WTC11 (cell line): ENCODE results near the gene NDUFA13. TPM values are rescaled to one million over a fixed set of nuclear protein-coding genes. Genes with fewer than 3 reads are reported as not detected.

Source experiments
- ATAC-seq: fragments of 200-7000 bp; cut with Tn5 transposase; 2 replicates; pipeline ENCODE4 v1.10.0; 2021; ENCODE audit warnings: mild to moderate bottlenecking, moderate library complexity
- CTCF ChIA-PET: fragments of 300-600 bp; sonication (Branson Sonifier 250); formaldehyde crosslinking; loops from one replicate; lab custom pipeline; 2021; ENCODE audit warnings: antibody characterized with exemption; lab: Charles Lee
- POLR2A ChIA-PET: fragments of 350-600 bp; sonication (Branson Sonifier 250); formaldehyde crosslinking; loops from one replicate; lab custom pipeline; 2021; ENCODE audit warnings: antibody characterized with exemption; lab: Charles Lee
- DNase-seq: peaks from one replicate; pipeline ENCODE4 v3.0.0; 2021; ENCODE audit warnings: low spot score
- H3K27ac Mint-ChIP-seq: 2 replicates; pipeline ENCODE4 v1.8.0; 2021; ENCODE audit warnings: mixed read lengths
- H3K27me3 Mint-ChIP-seq: 2 replicates; pipeline ENCODE4 v1.8.0; 2021; ENCODE audit warnings: low read depth, mild to moderate bottlenecking, moderate library complexity, mixed read lengths
- H3K36me3 Mint-ChIP-seq: 2 replicates; pipeline ENCODE4 v1.8.0; 2021; ENCODE audit warnings: mixed read lengths
- H3K4me1 Mint-ChIP-seq: 2 replicates; pipeline ENCODE4 v1.8.0; 2022; ENCODE audit warnings: mixed read lengths
- H3K4me3 Mint-ChIP-seq: 2 replicates; pipeline ENCODE4 v1.8.0; 2021; ENCODE audit warnings: mild to moderate bottlenecking, moderate library complexity, mixed read lengths
- H3K9me3 Mint-ChIP-seq: 2 replicates; pipeline ENCODE4 v1.8.0; 2021; ENCODE audit warnings: mixed read lengths
- CBFB ChIP-seq: sonication (generic); formaldehyde crosslinking; IDR thresholded peaks from 2 replicates; pipeline ENCODE4 v1.8.1; 2022; ENCODE audit warnings: mild to moderate bottlenecking, low read depth, missing genetic modification reagents
- CREM ChIP-seq: sonication (generic); formaldehyde crosslinking; IDR thresholded peaks from 2 replicates; pipeline ENCODE4 v1.8.1; 2022; ENCODE audit warnings: mild to moderate bottlenecking, missing genetic modification reagents, moderate library complexity
- EMX1 ChIP-seq: fragments of 250-450 bp; sonication (Bioruptor Pico); IDR thresholded peaks from 2 replicates; pipeline ENCODE4 v1.8.0; 2021; ENCODE audit warnings: mild to moderate bottlenecking
- HMGXB4 ChIP-seq: sonication (generic); formaldehyde crosslinking; IDR thresholded peaks from 2 replicates; pipeline ENCODE4 v1.8.1; 2023; ENCODE audit warnings: mild to moderate bottlenecking, moderate library complexity, missing genetic modification reagents
- JUN ChIP-seq: sonication (generic); formaldehyde crosslinking; IDR thresholded peaks from 2 replicates; pipeline ENCODE4 v1.8.0; 2023; ENCODE audit warnings: mild to moderate bottlenecking, missing genetic modification reagents
- KAT7 ChIP-seq: sonication (generic); formaldehyde crosslinking; IDR thresholded peaks from 2 replicates; pipeline ENCODE4 v1.8.1; 2023; ENCODE audit warnings: missing genetic modification reagents, mild to moderate bottlenecking, borderline replicate concordance
- NFE2L1 ChIP-seq: sonication (generic); formaldehyde crosslinking; IDR thresholded peaks from 2 replicates; pipeline ENCODE4 v1.8.1; 2023; ENCODE audit warnings: missing genetic modification reagents
- NR2C2 ChIP-seq: sonication (generic); formaldehyde crosslinking; IDR thresholded peaks from 2 replicates; pipeline ENCODE4 v1.8.0; 2022; ENCODE audit warnings: mild to moderate bottlenecking, missing genetic modification reagents
- PRRX2 ChIP-seq: fragments of 250-450 bp; sonication (Bioruptor Pico); IDR thresholded peaks from 2 replicates; pipeline ENCODE4 v1.8.0; 2021; ENCODE audit warnings: mild to moderate bottlenecking
- RORB ChIP-seq: fragments of 250-450 bp; sonication (Bioruptor Pico); IDR thresholded peaks from 2 replicates; pipeline ENCODE4 v1.9.0; 2021; ENCODE audit warnings: mild to moderate bottlenecking
- STAT6 ChIP-seq: sonication (generic); formaldehyde crosslinking; conservative IDR thresholded peaks from 2 replicates; pipeline ENCODE4 v1.8.1; 2023; ENCODE audit warnings: mild to moderate bottlenecking, low read depth, missing genetic modification reagents, moderate library complexity
- USF1 ChIP-seq: sonication (generic); formaldehyde crosslinking; IDR thresholded peaks from 2 replicates; pipeline ENCODE4 v1.8.0; 2022; ENCODE audit warnings: mild to moderate bottlenecking, missing genetic modification reagents
- ZMAT4 ChIP-seq: fragments of 250-450 bp; sonication (Bioruptor Pico); IDR thresholded peaks from 2 replicates; pipeline ENCODE4 v1.9.0; 2021; ENCODE audit warnings: mild to moderate bottlenecking
- ZNF138 ChIP-seq: sonication (generic); formaldehyde crosslinking; conservative IDR thresholded peaks from 2 replicates; pipeline ENCODE4 v1.8.1; 2022; ENCODE audit warnings: mild to moderate bottlenecking, moderate library complexity, missing genetic modification reagents
- ZNF219 ChIP-seq: sonication (generic); formaldehyde crosslinking; IDR thresholded peaks from 2 replicates; pipeline ENCODE4 v1.8.0; 2023; ENCODE audit warnings: missing genetic modification reagents, mild to moderate bottlenecking, borderline replicate concordance
- ZNF232 ChIP-seq: sonication (generic); formaldehyde crosslinking; IDR thresholded peaks from 2 replicates; pipeline ENCODE4 v1.8.0; 2022; ENCODE audit warnings: mild to moderate bottlenecking, missing genetic modification reagents
- ZNF423 ChIP-seq: fragments of 250-450 bp; sonication (Bioruptor Pico); IDR thresholded peaks from 2 replicates; pipeline ENCODE4 v2.1.2; 2022; ENCODE audit warnings: mild to moderate bottlenecking, moderate library complexity
- ZNF425 ChIP-seq: fragments of 250-450 bp; sonication (Bioruptor Pico); conservative IDR thresholded peaks from 2 replicates; pipeline ENCODE4 v1.9.0; 2021; ENCODE audit warnings: mild to moderate bottlenecking
- ZNF671 ChIP-seq: fragments of 250-450 bp; sonication (Bioruptor Pico); IDR thresholded peaks from 2 replicates; pipeline ENCODE4 v1.8.0; 2021; ENCODE audit warnings: mild to moderate bottlenecking
- total RNA-seq: library from RNA; stranded (reverse); gene quantifications from 3 replicates; pipeline ENCODE4 v1.2.3, GENCODE V29; 2021

NDUFA13 gene
- total RNA-seq, 1 experiment from 2014 or later, result 519 TPM

GRCh38 chr19:19506592-19506991 lies 9.4 kb upstream of the NDUFA13 start (continued):
- no peak for TF ChIP-seq ZNF425 (CRISPR knock-in tag)
- TF ChIP-seq, all 79 proteins: peak for 0

GRCh38 chr19:19507354-19507753 lies 8.7 kb upstream of the NDUFA13 start:
- Mint-ChIP-seq H3K27me3 (no peaks in the 10 kb centered on the region), H3K4me3 (no peak overlapping the region), H3K9me3 (no peaks in the 10 kb centered on the region), H3K4me1 (peaks cover 8% of the 10 kb centered on the region), H3K36me3 (peaks cover 37% of the 10 kb centered on the region), H3K27ac (peak overlapping the region; percentile 40; the same call in 1 of the 2 replicates)
- ChIA-PET POLR2A (no interaction called here), CTCF (interaction anchor here (0.5 to 1.8 kb wide), 2 partner anchors 17 to 753 kb away, joined by 5 to 6 read pairs; no protein-coding TSS in a partner anchor)
- TF ChIP-seq USF1 (no peak), EMX1 (no peak), CBFB (CRISPR knock-in tag) (no peak), STAT6 (CRISPR knock-in tag) (no peak), PRRX2 (CRISPR knock-in tag) (no peak), NFE2L1 (no peak), ZNF232 (CRISPR knock-in tag) (no peak), ZNF138 (CRISPR knock-in tag) (no peak), CREM (CRISPR knock-in tag) (no peak)
- no peak for DNase-seq
- ATAC-seq, result no peak

GRCh38 chr19:19508217-19508616 lies 7.8 kb upstream of the NDUFA13 start:
- no peaks in the 10 kb centered on the region for H3K9me3 Mint-ChIP-seq
- DNase-seq (no peak), ATAC-seq (peak; percentile 12)
- H3K27me3 Mint-ChIP-seq, result no peaks in the 10 kb centered on the region
- ChIA-PET POLR2A (interaction anchor here (0.5 kb wide), 1 partner anchor 24 kb away, joined by 4 read pairs; no protein-coding TSS in a partner anchor), CTCF (interaction anchor here (0.5 to 1.8 kb wide), 3 partner anchors 18 to 531 kb away, joined by 3 to 6 read pairs (median 4); no protein-coding TSS in a partner anchor)
- 0 out of 2 replicates have a peak overlapping the region, but pooled peaks have one; percentile 40 for H3K27ac Mint-ChIP-seq
- peaks cover 8% of the 10 kb centered on the region for H3K4me1 Mint-ChIP-seq
- H3K4me3 Mint-ChIP-seq, result no peak overlapping the region
- TF ChIP-seq NR2C2 (CRISPR knock-in tag), result no peak
- no peak for TF ChIP-seq ZNF671
- no peak for TF ChIP-seq ZNF425 (CRISPR knock-in tag)
- no peak for TF ChIP-seq ZNF423 (CRISPR knock-in tag)
- no peak for TF ChIP-seq RORB (CRISPR knock-in tag)
- no peak for TF ChIP-seq ZNF219
- no peak for TF ChIP-seq JUN
- TF ChIP-seq KAT7, result no peak
- no peak for TF ChIP-seq ZMAT4 (CRISPR knock-in tag)
- TF ChIP-seq HMGXB4 (CRISPR knock-in tag), result no peak
- no peak for TF ChIP-seq ZNF138 (CRISPR knock-in tag)
- peaks cover 29% of the 10 kb centered on the region for H3K36me3 Mint-ChIP-seq
